Activated naive CD8-positive, alpha-beta T cell (primary cell): ENCODE data around the gene GPR37L1.
A peak's percentile ranks its signal among the peaks of the same experiment; 100 is the strongest.
"Not testable (repeated sequence)": the region's sequence is repeated elsewhere in the genome, so short reads cannot be mapped to it uniquely, and the experiment has no call there.

Source experiments
- H3K27ac Mint-ChIP-seq: one replicate; pipeline ENCODE4 v1.8.0; 2021; ENCODE audit warnings: mixed read lengths
- H3K27me3 Mint-ChIP-seq: one replicate; pipeline ENCODE4 v1.8.0; 2021; ENCODE audit warnings: mixed read lengths
- H3K36me3 Mint-ChIP-seq: one replicate; pipeline ENCODE4 v1.8.0; 2021; ENCODE audit warnings: mixed read lengths
- H3K4me1 Mint-ChIP-seq: one replicate; pipeline ENCODE4 v1.8.0; 2021; ENCODE audit warnings: low read depth, mixed read lengths
- H3K4me3 Mint-ChIP-seq: one replicate; pipeline ENCODE4 v1.8.0; 2021; ENCODE audit warnings: mild to moderate bottlenecking, mixed read lengths
- H3K9me3 Mint-ChIP-seq: one replicate; pipeline ENCODE4 v1.8.0; 2021; ENCODE audit warnings: low read depth, mixed read lengths

GPR37L1 gene

GRCh38 chr1:202140833-202141232, 18.1 kb downstream of the GPR37L1 start:
- H3K9me3 Mint-ChIP-seq = no peaks in the 10 kb centered on the region
- no peak overlapping the region for H3K4me3 Mint-ChIP-seq
- H3K27me3 Mint-ChIP-seq = no peaks in the 10 kb centered on the region
- peak overlapping the region; percentile 61 for H3K27ac Mint-ChIP-seq
- H3K4me1 Mint-ChIP-seq = peaks cover 37% of the 10 kb centered on the region
- H3K36me3 Mint-ChIP-seq = no peaks in the 10 kb centered on the region

- H3K36me3 Mint-ChIP-seq, H3K9me3 Mint-ChIP-seq, H3K27me3 Mint-ChIP-seq, H3K4me3 Mint-ChIP-seq: not testable (repeated sequence)
- Mint-ChIP-seq H3K27ac (peak overlapping the region; percentile 61), H3K4me1 (peaks cover 37% of the 10 kb centered on the region)
Measured at GRCh38 chr1:202141468-202141867, 18.8 kb downstream of the GPR37L1 start.

GRCh38 chr1:202143011-202143767, 20.5 kb downstream of the GPR37L1 start:
- H3K27me3 Mint-ChIP-seq = no peaks in the 10 kb centered on the region
- no peaks in the 10 kb centered on the region for H3K9me3 Mint-ChIP-seq
- H3K27ac Mint-ChIP-seq = peak overlapping the region; percentile 92
- H3K4me3 Mint-ChIP-seq = peak overlapping the region; percentile 97
- peaks cover 37% of the 10 kb centered on the region for H3K4me1 Mint-ChIP-seq
- H3K36me3 Mint-ChIP-seq = no peaks in the 10 kb centered on the region

- Mint-ChIP-seq H3K9me3 (no peaks in the 10 kb centered on the region), H3K4me3 (peak overlapping the region; percentile 97), H3K27ac (peak overlapping the region; percentile 92), H3K36me3 (no peaks in the 10 kb centered on the region), H3K4me1 (peaks cover 34% of the 10 kb centered on the region), H3K27me3 (no peaks in the 10 kb centered on the region)
Measured at GRCh38 chr1:202143768-202144401, 21.2 kb downstream of the GPR37L1 start.

GRCh38 chr1:202144402-202145067, 21.8 kb downstream of the GPR37L1 start, which contains the start of gene ARL8A:
ARL8A (minus strand) TSS chr1:202144737; CDS start chr1:202144572, 165 bp downstream.
- no peaks in the 10 kb centered on the region for H3K9me3 Mint-ChIP-seq
- peak within 1 kb of the TSS; percentile 97 for H3K4me3 Mint-ChIP-seq
- no peaks in the 10 kb centered on the region for H3K27me3 Mint-ChIP-seq
- H3K27ac Mint-ChIP-seq = peak within 1 kb of the TSS; percentile 92
- H3K36me3 Mint-ChIP-seq = no peaks in the 10 kb centered on the region
- peaks cover 33% of the 10 kb centered on the region for H3K4me1 Mint-ChIP-seq

- Mint-ChIP-seq H3K27me3 (no peaks in the 10 kb centered on the region), H3K4me1 (peaks cover 33% of the 10 kb centered on the region), H3K27ac (peak overlapping the region; percentile 81), H3K36me3 (no peaks in the 10 kb centered on the region), H3K9me3 (no peaks in the 10 kb centered on the region), H3K4me3 (peak overlapping the region; percentile 91)
Measured at GRCh38 chr1:202145068-202145743, 22.5 kb downstream of the GPR37L1 start.

- H3K36me3 Mint-ChIP-seq, H3K9me3 Mint-ChIP-seq, H3K27me3 Mint-ChIP-seq: not testable (repeated sequence)
- Mint-ChIP-seq H3K27ac (peak overlapping the region; percentile 81), H3K4me3 (peak overlapping the region; percentile 91), H3K4me1 (peaks cover 31% of the 10 kb centered on the region)
Measured at GRCh38 chr1:202145744-202146140, 23.0 kb downstream of the GPR37L1 start.

GRCh38 chr1:202146279-202146678, 23.6 kb downstream of the GPR37L1 start:
- no peak overlapping the region for H3K4me3 Mint-ChIP-seq
- no peaks in the 10 kb centered on the region for H3K9me3 Mint-ChIP-seq
- no peak overlapping the region for H3K27ac Mint-ChIP-seq
- H3K27me3 Mint-ChIP-seq = no peaks in the 10 kb centered on the region
- H3K4me1 Mint-ChIP-seq = peaks cover 31% of the 10 kb centered on the region
- H3K36me3 Mint-ChIP-seq = peaks cover 7% of the 10 kb centered on the region

GRCh38 chr1:202146993-202147392, 24.3 kb downstream of the GPR37L1 start:
- no peaks in the 10 kb centered on the region for H3K9me3 Mint-ChIP-seq
- H3K4me3 Mint-ChIP-seq = no peak overlapping the region
- peaks cover 28% of the 10 kb centered on the region for H3K4me1 Mint-ChIP-seq
- H3K27me3 Mint-ChIP-seq = no peaks in the 10 kb centered on the region
- H3K36me3 Mint-ChIP-seq = peaks cover 8% of the 10 kb centered on the region
- peak overlapping the region; percentile 41 for H3K27ac Mint-ChIP-seq

- H3K27ac Mint-ChIP-seq = no peak overlapping the region
- peaks cover 17% of the 10 kb centered on the region for H3K4me1 Mint-ChIP-seq
- no peaks in the 10 kb centered on the region for H3K9me3 Mint-ChIP-seq
- H3K4me3 Mint-ChIP-seq = no peak overlapping the region
- H3K36me3 Mint-ChIP-seq = peaks cover 8% of the 10 kb centered on the region
- no peaks in the 10 kb centered on the region for H3K27me3 Mint-ChIP-seq
Measured at GRCh38 chr1:202148391-202148790, 25.7 kb downstream of the GPR37L1 start.

- Mint-ChIP-seq H3K27me3 (no peaks in the 10 kb centered on the region), H3K4me3 (no peak overlapping the region), H3K4me1 (peaks cover 14% of the 10 kb centered on the region), H3K36me3 (peaks cover 8% of the 10 kb centered on the region), H3K9me3 (no peaks in the 10 kb centered on the region), H3K27ac (no peak overlapping the region)
Measured at GRCh38 chr1:202149566-202149965, 26.8 kb downstream of the GPR37L1 start.

GRCh38 chr1:202150187-202150586, 27.5 kb downstream of the GPR37L1 start:
- Mint-ChIP-seq H3K36me3 (peaks cover 11% of the 10 kb centered on the region), H3K27ac (no peak overlapping the region), H3K4me3 (no peak overlapping the region), H3K4me1 (peaks cover 19% of the 10 kb centered on the region), H3K27me3 (no peaks in the 10 kb centered on the region), H3K9me3 (no peaks in the 10 kb centered on the region)

- Mint-ChIP-seq H3K4me1 (peaks cover 18% of the 10 kb centered on the region), H3K4me3 (no peak overlapping the region), H3K27me3 (no peaks in the 10 kb centered on the region), H3K27ac (peak overlapping the region; percentile 67), H3K36me3 (peaks cover 11% of the 10 kb centered on the region), H3K9me3 (no peaks in the 10 kb centered on the region)
Measured at GRCh38 chr1:202150602-202151001, 27.9 kb downstream of the GPR37L1 start.

GRCh38 chr1:202151045-202151444, 28.3 kb downstream of the GPR37L1 start:
- Mint-ChIP-seq H3K36me3 (peaks cover 13% of the 10 kb centered on the region), H3K9me3 (no peaks in the 10 kb centered on the region), H3K4me3 (no peak overlapping the region), H3K4me1 (peaks cover 19% of the 10 kb centered on the region), H3K27ac (peak overlapping the region; percentile 67), H3K27me3 (no peaks in the 10 kb centered on the region)

GRCh38 chr1:202152399-202152798, 29.7 kb downstream of the GPR37L1 start:
- Mint-ChIP-seq H3K4me3 (no peak overlapping the region), H3K27me3 (no peaks in the 10 kb centered on the region), H3K4me1 (peaks cover 28% of the 10 kb centered on the region), H3K36me3 (peaks cover 13% of the 10 kb centered on the region), H3K9me3 (no peaks in the 10 kb centered on the region), H3K27ac (no peak overlapping the region)
